Middle frontal gyrus (tissue), 1 donor: Measurements from ENCODE around the gene PTPRCAP.

ENCODE experiments used
- DNase-seq: peaks from one replicate; pipeline ENCODE4 v3.0.0-alpha.2; 2015; ENCODE audit warnings: low spot score; ENCODE audit errors: extremely low spot score

PTPRCAP gene

GRCh38 chr11:67441731-67442351, 4.4 kb upstream of the PTPRCAP start:
- no peak for DNase-seq

DNA sequence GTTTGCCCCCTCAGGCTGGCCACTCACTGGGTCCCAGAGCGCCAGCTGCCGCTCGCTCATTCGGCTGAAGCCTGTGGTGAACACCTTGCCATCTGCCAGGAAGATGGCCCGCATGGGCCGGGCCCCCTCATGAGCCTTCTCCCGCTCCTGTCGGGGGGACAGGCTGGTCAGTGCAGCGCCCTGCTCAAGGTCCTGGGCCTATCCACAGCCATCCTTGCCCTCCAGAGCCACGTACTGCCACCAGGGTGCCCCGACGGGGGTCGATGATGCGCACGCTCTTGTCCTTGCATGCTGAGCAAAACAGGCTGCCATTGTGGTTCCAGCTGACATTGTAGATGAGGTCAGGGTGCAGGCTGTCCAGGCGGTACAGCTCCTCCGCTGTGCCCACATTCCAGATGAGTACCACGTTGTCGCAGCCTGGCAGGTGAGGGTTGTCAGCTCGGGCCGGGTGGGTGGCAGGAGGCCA, 3.6 kb upstream of the PTPRCAP start:
- no peak for DNase-seq

DNA sequence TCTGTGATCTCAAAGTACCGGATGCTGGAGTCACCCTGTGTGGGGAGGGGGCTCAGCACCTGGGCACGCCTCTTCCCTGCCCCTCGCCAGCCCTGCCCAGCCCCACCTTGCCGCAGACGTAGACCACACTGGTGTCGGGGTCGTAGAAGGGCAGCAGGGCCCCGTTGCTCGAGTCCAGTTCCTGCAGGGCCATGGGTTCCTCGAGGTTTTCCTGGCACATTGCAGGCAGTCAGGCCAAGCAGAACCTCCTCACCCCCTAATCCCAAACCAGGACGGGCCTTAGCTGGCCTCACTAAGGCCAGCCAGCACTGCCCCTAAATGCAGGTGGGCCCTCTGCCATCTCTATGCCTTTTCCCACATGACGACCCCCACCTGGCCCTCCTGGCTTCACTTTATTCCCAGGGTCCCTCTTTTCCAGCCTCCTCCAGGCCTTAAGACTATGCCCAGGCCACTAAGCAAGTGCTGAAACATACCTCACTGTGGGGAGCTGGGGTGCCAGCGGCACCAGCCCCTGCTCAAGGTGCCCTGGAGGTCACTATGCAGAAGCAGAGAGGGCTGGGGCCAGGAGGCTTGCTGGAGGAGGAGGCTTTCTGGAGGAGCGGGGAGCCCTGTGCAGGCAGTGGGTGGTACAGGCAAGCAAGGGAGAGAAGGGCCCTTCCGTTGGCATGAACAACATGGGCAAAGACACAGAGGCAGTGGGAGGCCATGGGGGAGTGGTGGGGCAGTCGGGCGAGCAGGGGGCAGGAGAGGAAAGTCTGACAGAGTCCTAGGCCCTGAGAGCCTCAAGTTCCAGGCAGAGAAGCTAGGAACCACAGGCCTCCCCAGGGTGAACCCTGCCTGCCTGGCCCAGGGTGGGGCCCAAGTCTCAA, 3.0 kb upstream of the PTPRCAP start:
- no peak for DNase-seq

DNA sequence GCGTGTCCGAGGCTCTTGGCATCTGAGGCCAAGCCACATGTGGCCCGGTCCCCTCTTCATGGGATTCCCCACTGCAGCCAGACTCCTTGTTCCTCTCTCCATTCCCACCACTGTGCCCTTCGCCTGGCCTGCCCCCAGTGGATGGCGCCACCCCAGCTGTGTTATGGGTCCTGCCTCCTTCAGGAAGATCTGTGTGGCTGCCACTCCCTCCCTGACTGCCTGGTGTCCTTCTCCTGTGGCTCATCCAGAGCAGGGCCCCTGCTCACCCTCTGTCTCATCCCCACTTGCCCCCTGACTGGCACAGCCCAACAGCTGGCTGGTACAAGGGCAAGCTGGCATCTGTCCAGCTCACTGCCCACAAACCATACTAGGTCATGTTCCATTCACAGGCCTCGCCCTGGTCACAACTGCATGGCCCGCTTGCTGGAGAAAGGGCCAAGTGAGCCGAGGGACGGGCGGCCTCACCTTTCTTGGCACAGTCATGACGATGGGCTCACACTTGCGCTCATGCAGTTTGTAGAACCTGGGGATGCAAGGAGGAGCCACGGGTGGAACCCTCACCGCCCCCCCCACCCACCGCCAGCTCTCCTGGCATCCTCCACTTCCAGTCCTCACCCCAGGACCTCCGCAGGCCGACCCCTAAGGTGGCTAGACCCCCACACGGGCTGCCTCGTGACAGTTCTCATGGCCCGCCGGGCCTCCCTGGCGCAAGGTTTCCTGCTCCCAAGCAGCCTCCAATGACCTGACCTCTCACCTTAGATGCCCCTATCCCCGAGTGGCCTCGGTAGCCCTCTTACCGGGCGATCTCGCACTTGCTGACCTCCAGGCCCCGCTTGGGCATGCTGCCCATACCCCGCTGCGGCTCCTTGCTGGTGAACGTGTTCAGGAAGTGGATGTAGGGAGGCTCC, 2.1 kb upstream of the PTPRCAP start:
- DNase-seq, result no peak

GRCh38 chr11:67438158-67438902, 848 bp upstream of the PTPRCAP start:
- DNase-seq, result no peak

- no peak for DNase-seq
Measured at GRCh38 chr11:67437809-67438157, 301 bp upstream of the PTPRCAP start.

GRCh38 chr11:67436459-67437081, 912 bp downstream of the PTPRCAP start:
- DNase-seq, result no peak

GRCh38 chr11:67435727-67436458, 1.6 kb downstream of the PTPRCAP start:
- DNase-seq, result no peak

DNA sequence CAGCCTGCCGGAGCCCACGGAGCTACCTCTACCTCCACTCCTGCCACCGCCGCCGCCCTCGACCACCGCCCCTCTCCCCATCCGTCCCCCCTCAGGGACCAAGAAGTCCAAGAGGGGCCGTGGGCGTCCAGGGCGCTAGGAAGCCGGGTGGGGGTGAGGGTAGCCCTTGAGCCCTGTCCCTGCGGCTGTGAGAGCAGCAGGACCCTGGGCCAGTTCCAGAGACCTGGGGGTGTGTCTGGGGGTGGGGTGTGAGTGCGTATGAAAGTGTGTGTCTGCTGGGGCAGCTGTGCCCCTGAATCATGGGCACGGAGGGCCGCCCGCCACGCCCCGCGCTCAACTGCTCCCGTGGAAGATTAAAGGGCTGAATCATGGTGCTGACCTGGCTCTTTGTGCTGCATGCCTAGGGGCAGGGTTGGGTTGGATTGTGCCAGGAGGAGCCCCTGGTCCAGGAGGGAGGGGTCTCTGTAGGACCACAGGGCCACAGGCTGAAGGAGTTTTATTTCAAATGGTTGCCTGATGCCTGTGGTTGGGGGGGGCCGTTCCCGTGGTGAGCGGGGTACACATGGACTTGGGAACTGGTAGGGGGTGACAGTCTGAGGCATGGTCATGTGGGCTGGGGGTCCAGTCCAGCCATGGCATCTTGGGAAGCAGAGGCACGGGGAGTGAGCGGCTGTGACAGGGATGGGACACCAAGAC, 2.3 kb downstream of the PTPRCAP start:
- no peak for DNase-seq

DNA sequence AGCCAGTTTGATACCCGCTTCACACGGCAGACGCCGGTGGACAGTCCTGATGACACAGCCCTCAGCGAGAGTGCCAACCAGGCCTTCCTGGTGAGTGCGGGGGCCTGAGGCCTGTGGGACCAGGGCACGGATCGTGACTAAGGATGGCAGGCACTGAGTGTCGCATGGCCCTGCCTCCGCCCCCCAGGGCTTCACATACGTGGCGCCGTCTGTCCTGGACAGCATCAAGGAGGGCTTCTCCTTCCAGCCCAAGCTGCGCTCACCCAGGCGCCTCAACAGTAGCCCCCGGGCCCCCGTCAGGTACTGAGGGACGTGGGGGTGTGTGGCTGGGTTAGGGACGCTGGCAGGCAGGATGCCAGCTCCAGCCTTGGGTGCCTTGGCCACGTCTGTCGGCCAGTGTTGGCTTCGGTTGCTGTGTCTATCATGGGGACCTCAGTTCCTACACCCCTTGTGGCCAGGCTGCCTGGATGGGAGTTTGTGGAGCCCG, 3.0 kb downstream of the PTPRCAP start:
- DNase-seq, result no peak

- DNase-seq, result no peak
Measured at GRCh38 chr11:67433536-67434394, 3.7 kb downstream of the PTPRCAP start.

DNA sequence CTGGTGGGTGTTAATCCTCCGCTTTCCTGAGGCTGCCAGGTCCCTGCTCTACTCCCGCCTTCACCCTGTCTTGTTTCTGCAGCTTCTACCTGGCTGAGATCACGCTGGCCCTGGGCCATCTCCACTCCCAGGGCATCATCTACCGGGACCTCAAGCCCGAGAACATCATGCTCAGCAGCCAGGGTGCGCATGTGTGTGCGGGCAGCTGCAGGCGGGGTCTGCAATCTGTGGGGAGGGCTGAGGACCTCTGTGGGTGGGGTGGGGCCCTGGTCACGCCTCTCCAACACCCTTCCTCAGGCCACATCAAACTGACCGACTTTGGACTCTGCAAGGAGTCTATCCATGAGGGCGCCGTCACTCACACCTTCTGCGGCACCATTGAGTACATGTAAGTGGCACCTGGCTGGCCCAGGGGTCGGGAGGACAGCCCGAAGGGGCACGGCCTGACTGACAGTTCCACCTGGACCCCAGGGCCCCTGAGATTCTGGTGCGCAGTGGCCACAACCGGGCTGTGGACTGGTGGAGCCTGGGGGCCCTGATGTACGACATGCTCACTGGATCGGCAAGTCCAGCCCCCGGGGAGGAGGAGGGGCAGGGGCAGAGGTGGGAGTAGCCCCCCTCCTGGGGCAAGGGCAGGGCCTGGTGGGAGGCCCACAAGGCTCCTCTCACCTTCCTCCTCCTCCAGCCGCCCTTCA, 4.7 kb downstream of the PTPRCAP start:
- DNase-seq, result no peak

DNA sequence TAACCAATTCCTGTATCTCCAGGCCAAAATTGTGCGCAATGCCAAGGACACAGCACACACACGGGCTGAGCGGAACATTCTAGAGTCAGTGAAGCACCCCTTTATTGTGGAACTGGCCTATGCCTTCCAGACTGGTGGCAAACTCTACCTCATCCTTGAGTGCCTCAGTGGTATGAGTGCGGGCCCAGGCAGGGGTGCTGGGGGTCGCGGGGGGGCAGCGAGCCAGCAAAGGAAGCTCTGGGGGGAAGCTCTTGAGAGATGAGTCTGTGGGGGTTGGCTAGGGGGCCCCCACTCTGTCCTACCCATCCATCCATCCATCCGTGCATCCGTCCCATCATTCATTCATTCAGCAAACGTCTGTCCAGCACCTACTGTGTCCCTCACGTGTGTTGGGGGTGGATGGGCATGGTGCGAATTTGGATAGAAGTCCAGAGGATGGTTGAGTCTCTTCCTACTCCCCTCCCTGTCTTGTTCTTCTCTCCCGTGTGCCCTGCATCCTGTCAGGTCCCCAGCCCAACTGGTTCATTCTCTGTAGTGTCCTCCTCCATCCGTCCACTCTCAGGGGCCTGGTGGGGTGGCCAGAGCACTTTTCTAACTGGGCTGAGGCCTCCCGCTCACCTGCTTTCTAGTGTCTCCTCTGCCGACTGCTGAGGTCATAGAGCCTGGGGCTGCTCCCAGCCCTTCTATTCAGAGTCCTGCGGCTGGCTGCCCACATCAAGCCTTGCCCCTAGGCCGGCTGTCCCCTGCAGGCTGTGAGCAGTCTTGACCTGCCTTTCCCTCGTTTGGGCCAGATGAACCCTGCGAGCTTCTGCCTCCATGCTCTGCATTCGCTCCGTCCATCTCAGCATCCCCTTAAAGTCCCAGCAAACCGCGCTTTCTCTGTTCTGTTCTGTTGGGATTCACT, 5.9 kb downstream of the PTPRCAP start:
- no peak for DNase-seq

- DNase-seq, result no peak
Measured at GRCh38 chr11:67429722-67430121, 7.8 kb downstream of the PTPRCAP start.

GRCh38 chr11:67429038-67429668, 8.3 kb downstream of the PTPRCAP start:
- no peak for DNase-seq
